NCI-H748 (cell line): Measurements from ENCODE around the gene UBE2U.
"Not testable (repeated sequence)": the region's sequence is repeated elsewhere in the genome, so short reads cannot be mapped to it uniquely, and the experiment has no call there.

Source experiments
- DNase-seq: peaks from one replicate; lab custom pipeline; 2025; ENCODE audit not compliant: unreplicated experiment; lab: John Stamatoyannopoulos, UW

Gene UBE2U

GRCh38 chr1:64239519-64239918, 36.1 kb downstream of the UBE2U start:
- not testable (repeated sequence) for DNase-seq

- no peak for DNase-seq
Observed at GRCh38 chr1:64240206-64240605, 36.8 kb downstream of the UBE2U start.

DNA sequence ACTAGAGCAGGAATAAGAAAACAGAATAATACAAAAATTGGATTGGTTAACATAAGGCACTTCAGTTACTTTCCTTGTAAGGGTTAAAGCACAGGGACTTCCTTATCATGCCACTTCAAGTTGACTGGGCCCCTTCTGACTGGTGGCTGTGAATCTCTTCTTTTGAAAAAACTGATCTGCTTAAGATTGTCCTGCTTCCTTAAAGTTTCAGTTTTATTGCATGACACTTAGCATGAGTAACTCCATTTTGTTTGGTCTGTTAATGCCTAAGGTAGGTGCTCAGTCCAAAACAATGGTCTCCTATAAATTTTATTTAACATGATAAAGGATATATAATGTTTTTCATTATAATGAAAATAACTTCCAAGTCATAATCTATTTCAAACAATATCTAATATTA, 37.6 kb downstream of the UBE2U start:
- no peak for DNase-seq

DNA sequence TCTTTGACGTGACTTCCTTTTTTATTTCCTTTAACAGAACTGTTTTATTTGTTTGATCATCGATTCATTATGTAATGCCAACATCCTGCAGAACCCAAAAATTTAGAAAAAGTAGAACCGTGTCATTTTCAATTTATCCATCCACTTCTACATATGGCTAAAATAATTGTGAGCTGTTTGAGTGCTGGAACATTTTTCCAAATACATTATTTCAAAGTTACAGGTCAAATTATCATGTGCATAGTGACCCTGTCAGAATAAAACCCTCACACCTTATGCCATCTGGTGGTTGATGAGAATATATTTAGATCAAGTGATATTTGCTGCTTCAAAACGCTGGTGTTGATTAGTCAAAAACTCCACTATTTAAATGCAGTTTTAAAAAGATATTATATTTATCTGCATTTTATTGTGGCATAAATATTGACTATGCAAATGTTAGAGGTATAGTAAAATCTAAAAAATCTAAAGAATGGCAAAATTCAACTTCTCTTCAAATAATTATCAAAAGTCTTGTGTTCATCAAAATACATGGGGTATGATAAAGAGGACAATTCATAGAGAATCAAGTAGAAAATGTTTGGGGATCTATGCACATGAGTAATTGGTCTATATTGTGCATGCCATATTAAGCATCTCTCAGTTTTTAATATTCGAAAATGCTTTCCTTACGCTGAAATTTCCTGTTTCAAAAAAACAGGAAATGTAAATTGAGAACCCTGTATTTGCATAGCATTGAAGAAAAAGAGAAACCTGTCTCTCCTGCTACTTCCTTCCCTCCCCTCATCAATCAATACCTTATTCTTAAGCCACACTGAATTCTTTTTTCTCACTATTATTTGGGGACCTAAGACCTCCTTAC, 39.7 kb downstream of the UBE2U start:
- peak; percentile 47 for DNase-seq

- no peak for DNase-seq
Observed at GRCh38 chr1:64243757-64244080, 40.3 kb downstream of the UBE2U start.

- peak; percentile 16 for DNase-seq
Observed at GRCh38 chr1:64245495-64245894, 42.1 kb downstream of the UBE2U start.

GRCh38 chr1:64246294-64246917, 43.0 kb downstream of the UBE2U start:
- peak; percentile 39 for DNase-seq

GRCh38 chr1:64248065-64248464, 44.6 kb downstream of the UBE2U start:
- DNase-seq, result no peak

DNA sequence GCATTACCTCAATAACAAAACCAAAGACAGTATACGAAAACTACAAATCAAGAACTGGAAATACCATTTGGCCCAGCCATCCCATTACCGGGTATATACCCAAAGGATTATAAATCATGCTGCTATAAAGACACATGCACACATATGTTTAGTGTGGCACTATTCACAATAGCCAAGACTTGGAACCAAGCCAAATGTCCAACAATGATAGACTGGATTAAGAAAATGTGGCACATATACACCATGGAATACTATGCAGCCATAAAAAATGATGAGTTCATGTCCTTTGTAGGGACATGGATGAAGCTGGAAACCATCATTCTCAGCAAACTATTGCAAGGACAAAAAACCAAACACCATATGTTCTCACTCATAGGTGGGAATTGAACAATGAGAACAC, 47.0 kb downstream of the UBE2U start:
- DNase-seq, result not testable (repeated sequence)

GRCh38 chr1:64251971-64252370, 48.5 kb downstream of the UBE2U start:
- no peak for DNase-seq

DNA sequence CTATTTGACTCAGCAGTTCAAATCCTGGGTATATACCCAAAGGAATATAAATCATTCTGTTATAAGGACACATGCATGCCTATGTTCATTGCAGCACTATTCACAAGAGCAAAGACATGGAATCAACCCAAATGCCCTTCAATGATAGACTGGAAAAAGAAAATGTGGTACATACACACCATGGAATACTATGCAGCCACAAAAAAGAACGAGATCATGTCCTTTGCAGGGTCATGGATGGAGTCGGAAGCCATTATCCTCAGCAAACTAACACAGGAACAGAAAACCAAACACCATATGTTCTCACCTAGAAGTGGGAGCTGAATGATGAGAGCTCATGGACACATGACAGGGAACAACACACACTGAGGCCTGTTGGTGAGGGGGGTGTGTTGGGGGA, 53.8 kb downstream of the UBE2U start:
- not testable (repeated sequence) for DNase-seq

GRCh38 chr1:64258444-64258843, 55.0 kb downstream of the UBE2U start:
- not testable (repeated sequence) for DNase-seq

DNA sequence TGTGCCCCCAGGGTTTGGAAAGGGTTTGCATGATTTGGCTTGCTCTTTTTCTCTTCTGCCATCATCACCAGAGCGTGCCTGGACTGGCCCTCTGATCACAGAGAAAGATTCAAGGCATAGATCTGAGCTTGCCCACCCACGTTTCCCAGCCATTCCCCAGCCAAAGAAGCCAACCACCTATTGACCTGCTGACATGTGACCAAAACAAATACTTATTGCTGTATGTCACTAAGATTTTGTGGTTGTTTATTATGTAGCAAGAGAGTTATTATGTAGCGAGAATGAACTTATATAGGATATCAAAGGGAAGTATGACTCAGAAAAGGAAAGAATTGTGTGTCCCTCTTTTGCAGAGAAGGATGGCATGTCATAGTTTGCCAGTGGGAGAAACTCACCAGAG, 59.9 kb downstream of the UBE2U start:
- DNase-seq, result no peak

DNA sequence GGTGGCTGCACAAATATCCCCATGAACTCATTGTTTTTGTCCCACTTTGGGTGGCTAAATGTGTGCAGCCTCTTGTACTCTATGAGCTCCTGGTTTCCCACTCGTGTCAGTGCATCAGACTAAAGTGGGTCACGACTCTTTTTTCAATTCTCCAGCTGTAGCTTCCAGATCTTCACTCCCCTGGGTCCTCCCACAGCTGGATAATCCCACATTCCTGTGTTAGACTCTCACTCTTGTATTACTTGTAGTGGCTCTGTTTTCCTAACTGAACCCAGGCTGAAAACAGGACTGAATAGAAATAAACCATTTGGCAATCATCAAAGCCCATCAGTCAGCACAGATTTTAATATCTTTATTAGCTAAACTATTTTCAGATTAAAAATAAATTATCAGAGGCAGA, 60.4 kb downstream of the UBE2U start:
- no peak for DNase-seq

- DNase-seq, result no peak
Observed at GRCh38 chr1:64265141-64265540, 61.7 kb downstream of the UBE2U start.

- no peak for DNase-seq
Observed at GRCh38 chr1:64266991-64267390, 63.6 kb downstream of the UBE2U start.

- peak; percentile 77 for DNase-seq
Observed at GRCh38 chr1:64268653-64269557, 65.5 kb downstream of the UBE2U start.

- no peak for DNase-seq
Observed at GRCh38 chr1:64269558-64269884, 66.1 kb downstream of the UBE2U start.

DNA sequence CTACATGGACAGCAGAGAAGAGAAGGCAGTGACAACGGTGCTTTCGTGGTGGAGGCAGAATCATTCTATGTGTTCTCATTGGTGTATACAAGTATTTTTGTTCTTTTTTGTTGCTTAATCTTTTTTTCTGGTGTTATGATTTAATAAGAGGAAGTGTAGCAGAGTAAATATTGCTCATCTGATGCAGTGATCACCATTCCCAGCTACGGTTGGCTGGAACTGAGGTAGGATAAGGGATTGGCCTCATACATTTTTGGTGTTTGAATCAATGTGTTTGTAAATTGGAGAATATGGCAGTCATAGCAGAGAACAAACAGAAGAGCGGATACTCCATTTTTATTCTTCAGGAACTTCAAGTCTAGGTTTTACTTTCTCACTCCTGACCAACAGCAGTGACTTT, 76.6 kb downstream of the UBE2U start:
- DNase-seq, result no peak

DNA sequence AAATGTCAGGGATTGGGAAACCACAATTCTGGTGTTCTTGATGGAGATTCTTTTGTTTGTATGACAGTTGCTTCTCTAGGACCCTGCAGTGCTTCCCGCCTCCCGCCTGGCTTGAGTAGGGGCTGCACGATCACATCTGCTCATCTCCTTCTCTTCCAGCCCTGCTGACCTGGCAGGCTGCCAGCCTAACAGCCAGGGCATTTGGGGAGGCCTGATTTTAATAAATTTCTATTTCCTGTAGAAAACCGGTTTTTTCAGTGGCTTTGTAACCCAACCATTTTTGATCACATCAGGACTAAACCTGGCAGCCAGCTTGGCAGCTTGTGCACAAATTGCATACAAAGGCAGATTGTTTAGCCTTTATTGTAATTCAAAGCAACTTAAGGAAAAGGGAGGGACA, 78.9 kb downstream of the UBE2U start:
- DNase-seq, result peak; percentile 95

GRCh38 chr1:64287071-64287470, 83.6 kb downstream of the UBE2U start:
- no peak for DNase-seq

DNA sequence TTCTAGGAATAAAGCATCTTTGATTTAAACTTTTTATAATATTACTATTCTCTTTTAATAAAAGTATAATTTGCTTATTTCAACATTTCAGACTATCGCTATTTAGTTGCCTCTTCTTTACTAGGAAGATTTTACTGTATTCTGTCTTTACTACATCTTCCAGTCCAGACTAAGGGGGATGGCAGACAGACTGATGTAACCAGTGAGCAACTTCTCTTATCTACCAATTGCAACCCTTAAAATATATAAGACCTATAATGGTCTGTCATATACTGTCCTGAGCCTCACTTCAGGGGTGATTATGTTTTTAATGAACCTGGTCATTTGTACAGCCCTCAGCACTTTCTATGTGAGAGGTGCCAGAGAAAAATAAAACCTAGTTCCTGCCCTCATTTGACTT, 87.0 kb downstream of the UBE2U start:
- no peak for DNase-seq
